Measurements from ENCODE around the gene BAZ2B.

DNA sequence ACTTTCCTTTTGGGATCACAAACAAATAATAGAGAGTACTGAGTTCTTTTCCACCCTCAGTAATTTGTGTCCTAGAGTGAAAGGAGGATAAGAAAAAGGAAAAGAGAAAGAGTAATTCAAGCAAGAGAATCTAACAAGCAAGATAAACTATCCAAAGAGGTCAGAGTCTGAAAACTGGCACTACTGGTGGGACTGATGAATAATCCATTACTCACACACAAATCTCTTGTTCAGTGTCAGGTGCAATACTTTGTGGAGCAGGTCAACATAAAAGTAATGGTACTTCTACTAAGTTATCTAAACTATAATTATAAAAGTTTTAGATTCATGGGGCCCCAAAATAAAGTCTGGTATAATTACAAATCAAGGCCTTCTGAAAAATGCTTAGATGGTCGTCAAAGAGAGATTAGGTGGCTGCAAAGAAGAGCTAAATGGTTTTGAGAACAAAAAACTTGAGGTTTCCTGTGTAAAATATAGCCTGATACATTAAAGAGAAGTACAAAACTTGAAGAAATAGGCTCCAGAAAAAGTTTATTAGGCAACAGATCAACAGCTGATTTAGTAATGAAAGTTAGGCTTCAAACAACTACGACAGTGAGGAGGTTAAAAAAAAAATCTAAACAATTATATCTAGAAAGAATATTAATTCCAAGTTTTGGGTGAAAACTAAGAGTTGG lies 109.4 kb downstream of the BAZ2B start:
- no peak for TF ChIP-seq CTCF (IDR thresholded peaks at IDR 0.05; ENCODE audit: insufficient read depth, low read depth, low read length)
- no peak for TF ChIP-seq EZH2 (IDR thresholded peaks at IDR 0.05; ENCODE audit: insufficient read depth, low read length)

All from astrocyte (in vitro differentiated cells and primary cell).